ENCODE data around the gene SPRYD7.

DNA sequence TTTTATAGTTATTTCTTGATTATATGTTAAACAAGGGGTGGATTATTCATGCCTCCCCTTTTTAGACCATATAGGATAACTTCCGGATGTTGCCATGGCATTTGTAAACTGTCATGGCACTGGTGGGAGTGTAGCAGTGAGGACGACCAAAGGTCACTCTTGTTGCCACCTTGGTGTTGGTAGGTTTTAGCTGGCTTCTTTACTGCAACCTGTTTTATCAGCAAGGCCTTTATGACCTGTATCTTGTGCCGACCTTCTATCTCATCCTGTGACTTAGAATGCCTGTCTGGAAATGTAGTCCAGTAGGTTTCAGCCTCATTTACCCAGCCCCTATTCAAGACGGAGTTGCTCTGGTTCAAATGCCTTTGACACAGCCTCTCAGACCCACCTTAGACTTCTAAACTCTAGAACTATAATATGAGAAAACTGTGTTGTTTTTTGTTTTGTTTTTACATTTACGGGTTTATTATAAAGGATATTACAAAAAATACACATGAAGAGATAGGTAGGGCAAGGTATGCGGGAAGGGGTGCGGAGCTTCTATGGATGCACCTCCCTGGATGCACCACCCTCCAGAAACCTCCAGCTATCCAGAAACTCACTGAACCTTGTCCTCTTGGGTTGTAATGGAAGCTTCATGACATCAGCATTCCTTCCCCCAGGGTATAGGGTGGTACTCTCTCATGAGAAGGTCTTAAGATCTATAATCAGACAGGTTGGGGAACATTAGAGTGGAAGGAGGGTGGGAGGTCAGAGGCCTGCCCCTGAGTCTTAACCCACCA lies 15.8 kb upstream of the SPRYD7 start:
- TF ChIP-seq YY1 (IDR thresholded peaks at IDR 0.05; ENCODE audit: insufficient read depth, insufficient read length) (no peak), ZNF274 (IDR thresholded peaks at IDR 0.05; ENCODE audit: low read depth, low read length) (no peak)
